RWPE1 (cell line): Measurements from ENCODE around the gene EFCAB10.

ENCODE experiments used
- CTCF ChIA-PET: fragments of 350-600 bp; sonication (Branson Sonifier 250); formaldehyde crosslinking; extraction: SDS; loops from one replicate; lab custom pipeline; 2021; lab: Yijun Ruan, JAX
- POLR2A ChIA-PET: fragments of 400-600 bp; formaldehyde crosslinking; extraction: SDS; loops from one replicate; lab custom pipeline; 2020; ENCODE audit warnings: antibody characterized with exemption; ENCODE audit not compliant: low non-redundant PET; lab: Yijun Ruan, JAX
- DNase-seq: peaks from one replicate; pipeline ENCODE4 v3.0.0; 2012; ENCODE audit warnings: low spot score
- H3K27ac ChIP-seq: fragments of 450-650 bp; 2 replicates; pipeline ENCODE4 v1.5.1; 2017
- CTCF ChIP-seq: fragments of 450-650 bp; conservative IDR thresholded peaks from 2 replicates; pipeline ENCODE4 v1.5.1; 2017; ENCODE audit warnings: low read depth, mild to moderate bottlenecking

EFCAB10 gene

GRCh38 chr7:105621176-105621575 is 39.9 kb upstream of the EFCAB10 start:
- POLR2A ChIA-PET: no interaction called here
- CTCF ChIA-PET: no interaction called here
- H3K27ac ChIP-seq: no peak overlapping the region
- TF ChIP-seq CTCF: no peak
- DNase-seq: no peak

DNA sequence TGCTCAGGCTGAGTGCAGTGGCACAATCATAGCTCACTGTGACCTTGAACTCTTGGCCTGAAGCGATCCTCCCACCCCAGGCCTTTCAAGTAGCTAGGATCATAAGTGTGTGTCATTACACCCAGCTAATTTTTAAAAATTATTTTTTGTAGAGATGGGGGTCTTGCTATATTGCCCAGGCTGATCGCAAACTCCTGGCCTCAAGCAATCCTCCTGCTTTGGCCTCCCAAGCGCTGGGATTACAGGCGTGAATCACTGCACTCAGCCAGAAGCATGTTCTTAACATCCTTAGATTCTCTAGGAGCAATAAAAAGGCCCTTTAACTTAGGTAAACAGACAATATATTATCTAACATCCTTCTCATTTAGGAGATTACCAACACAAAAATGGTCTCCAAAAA is 38.3 kb upstream of the EFCAB10 start:
- DNase-seq: no peak
- TF ChIP-seq CTCF: no peak
- ChIA-PET POLR2A (no interaction called here), CTCF (no interaction called here)
- H3K27ac ChIP-seq: no peak overlapping the region

GRCh38 chr7:105618016-105618296 is 36.7 kb upstream of the EFCAB10 start:
- TF ChIP-seq CTCF: no peak

DNA sequence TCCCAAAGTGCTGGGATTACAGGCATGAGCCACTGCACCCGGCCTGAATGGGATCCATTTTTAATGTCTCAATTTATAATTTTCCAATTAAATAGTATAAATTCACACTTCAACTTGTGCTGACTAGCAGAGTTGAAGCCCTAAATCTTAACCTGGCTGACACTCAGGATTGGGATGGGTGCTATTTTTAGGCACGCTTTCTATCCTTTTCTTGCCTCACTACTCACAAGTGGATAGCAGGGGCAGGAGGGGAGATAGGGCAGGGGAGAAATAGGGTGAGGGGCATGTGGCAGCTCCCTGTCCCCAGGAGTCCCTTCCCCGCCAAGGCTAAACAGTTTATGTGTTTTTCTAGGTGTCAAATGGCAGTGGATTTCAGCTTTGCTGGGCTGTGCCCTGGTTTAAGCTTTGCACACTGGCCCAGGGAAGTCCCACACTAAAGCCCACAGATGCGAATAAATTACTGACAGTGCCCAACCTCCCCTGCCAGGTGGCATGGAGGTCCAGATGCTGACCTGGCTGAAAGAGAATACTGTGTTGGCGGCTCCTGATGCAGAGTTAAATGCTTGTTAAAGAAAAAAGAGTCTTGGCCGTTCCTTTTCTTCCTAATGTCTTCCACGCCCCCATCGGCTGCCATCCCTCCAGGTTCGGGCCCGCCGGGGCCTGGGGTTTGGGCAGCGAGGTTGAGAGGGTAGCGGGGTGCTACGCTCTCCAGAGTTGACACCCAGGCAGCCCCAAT is 36.2 kb upstream of the EFCAB10 start:
- DNase-seq: no peak
- CTCF ChIA-PET: no interaction called here
- no peak overlapping the region for H3K27ac ChIP-seq
- POLR2A ChIA-PET: no interaction called here
- TF ChIP-seq CTCF: no peak

More at GRCh38 chr7:105618016-105618296, 36.7 kb upstream of the EFCAB10 start:
- CTCF ChIA-PET: no interaction called here
- H3K27ac ChIP-seq: no peak overlapping the region
- no peak for DNase-seq
- POLR2A ChIA-PET: no interaction called here

DNA sequence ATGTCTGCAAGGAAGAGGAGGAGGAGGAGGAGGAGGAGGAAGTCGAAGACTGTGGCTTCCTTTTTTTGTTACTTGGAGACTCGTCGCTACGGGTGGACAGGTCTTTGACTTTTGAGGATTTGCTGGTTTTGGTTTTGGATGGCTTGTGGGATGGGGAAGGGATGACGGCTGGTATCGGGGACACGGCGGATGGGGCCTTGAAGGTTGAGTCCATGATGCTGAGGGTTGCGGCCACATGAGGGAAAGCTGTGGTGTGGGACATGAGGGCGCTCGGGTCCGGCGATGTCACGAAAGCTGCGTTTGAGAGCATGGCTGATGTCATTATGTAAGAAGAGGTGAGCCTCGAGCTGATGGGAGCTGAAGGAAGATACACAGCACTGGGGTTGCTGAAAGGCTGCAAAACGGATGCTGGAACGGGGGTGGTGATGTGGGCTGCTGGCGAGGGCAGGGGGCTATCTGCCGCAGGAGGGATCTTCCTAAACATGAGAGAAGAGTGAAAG is 33.1 kb upstream of the EFCAB10 start:
- no peak for DNase-seq
- POLR2A ChIA-PET: no interaction called here
- CTCF ChIA-PET: no interaction called here
- no peak for TF ChIP-seq CTCF
- H3K27ac ChIP-seq: no peak overlapping the region

DNA sequence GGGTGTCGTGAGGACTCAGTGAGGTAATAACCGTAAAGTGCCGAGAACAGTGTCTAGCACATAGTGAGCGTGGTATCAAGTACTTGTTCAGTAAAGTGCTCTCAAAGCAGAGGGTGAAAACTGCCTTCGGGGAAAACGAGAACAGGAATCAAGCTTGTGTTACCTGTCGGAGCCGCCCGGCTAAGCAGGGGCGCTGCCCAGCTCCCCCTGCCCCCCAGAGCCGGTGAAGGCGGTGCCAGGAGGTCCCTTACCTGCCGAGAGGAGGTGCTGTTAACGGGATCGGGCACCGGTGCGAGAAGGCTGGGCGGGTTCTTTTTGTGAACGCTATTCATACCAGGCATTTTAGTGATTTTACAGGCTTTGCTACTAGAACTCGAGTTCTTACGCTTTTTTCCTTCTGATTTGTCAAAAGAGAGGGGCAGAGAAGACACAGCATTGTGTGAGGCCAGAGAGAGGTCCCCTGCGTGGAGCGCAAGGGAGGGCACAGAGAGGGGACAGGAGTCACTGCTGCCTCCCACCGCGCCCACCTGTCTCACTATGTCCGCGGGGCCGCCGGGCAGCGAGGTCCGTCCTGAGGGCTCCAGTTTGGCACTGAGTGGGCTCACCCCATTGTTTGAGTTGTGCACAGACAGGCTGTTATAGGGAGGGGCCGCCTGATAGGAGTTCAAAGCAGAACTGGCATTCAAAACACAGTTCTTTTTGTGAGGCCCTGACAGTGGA is 32.5 kb upstream of the EFCAB10 start:
- TF ChIP-seq CTCF: no peak
- ChIA-PET CTCF (no interaction called here), POLR2A (no interaction called here)
- no peak for DNase-seq
- H3K27ac ChIP-seq: no peak overlapping the region
